OCI-LY1 (cell line): ENCODE results near the gene DIDO1.

Source experiments
- EZH2 ChIP-seq: fragments of 200-600 bp; sonication (generic), shearing (Covaris generic); IDR thresholded peaks from 2 replicates; pipeline ENCODE4 v1.8.0; 2017; ENCODE audit warnings: borderline replicate concordance, mixed run types, mild to moderate bottlenecking, antibody characterized with exemption, low read length, moderate library complexity, mixed read lengths
- TF ChIP-seq, protein P1 (sequence below): fragments of 200-600 bp; sonication (generic), shearing (Covaris generic); IDR thresholded peaks from 2 replicates; pipeline ENCODE4 v1.5.1; 2017; ENCODE audit warnings: mild to moderate bottlenecking, antibody characterized with exemption, low read length, moderate library complexity, mixed read lengths

DNA sequence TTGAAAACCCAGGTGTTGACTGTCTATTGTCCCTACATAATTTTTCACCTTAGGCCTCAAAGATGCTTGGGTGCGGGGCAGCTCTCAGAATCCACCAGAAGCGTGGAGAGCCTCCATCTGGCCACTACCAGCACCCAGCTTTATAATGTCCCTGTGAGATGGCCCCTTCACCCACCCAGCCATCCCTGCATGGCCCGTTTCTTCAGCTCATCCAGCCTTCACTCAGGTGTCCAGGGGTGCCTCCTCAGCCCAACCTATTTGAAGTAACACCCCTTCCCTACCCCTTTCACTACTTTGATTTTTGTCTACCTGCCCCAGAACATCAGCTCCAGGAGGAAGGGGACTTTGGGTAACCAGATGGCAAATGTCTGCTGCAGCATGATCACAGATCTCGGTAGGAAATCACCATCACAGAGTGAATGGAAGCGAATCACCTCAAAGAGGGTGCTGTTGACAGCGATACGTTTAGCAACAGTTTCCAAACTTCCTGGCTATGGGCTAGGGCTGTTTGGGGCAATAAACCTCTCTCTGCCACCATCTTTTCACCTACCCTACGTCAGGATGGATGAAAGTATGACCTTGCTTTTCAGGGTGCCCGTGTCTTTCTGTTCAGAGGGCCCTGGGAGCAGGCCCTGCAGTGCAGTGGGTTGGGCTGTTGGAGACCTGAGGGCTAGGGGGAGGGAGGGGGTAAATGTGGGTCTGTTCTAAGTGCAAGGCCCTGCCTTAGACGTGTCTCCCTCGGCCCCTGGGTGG is 25.0 kb upstream of the DIDO1 start:
- TF ChIP-seq, protein P1, sequence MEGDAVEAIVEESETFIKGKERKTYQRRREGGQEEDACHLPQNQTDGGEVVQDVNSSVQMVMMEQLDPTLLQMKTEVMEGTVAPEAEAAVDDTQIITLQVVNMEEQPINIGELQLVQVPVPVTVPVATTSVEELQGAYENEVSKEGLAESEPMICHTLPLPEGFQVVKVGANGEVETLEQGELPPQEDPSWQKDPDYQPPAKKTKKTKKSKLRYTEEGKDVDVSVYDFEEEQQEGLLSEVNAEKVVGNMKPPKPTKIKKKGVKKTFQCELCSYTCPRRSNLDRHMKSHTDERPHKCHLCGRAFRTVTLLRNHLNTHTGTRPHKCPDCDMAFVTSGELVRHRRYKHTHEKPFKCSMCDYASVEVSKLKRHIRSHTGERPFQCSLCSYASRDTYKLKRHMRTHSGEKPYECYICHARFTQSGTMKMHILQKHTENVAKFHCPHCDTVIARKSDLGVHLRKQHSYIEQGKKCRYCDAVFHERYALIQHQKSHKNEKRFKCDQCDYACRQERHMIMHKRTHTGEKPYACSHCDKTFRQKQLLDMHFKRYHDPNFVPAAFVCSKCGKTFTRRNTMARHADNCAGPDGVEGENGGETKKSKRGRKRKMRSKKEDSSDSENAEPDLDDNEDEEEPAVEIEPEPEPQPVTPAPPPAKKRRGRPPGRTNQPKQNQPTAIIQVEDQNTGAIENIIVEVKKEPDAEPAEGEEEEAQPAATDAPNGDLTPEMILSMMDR: no peak
- TF ChIP-seq EZH2: no peak
